GM12878 (cell line): Measurements from ENCODE around the gene DCTN2. TPM values are rescaled to one million over a fixed set of nuclear protein-coding genes. Genes with fewer than 3 reads are reported as not detected.

ENCODE experiments used
- ATAC-seq: fragments of 200-7000 bp; cut with Tn5 transposase; 3 replicates; pipeline ENCODE4 v1.9.1; 2020; ENCODE audit warnings: mild to moderate bottlenecking, moderate library complexity
- BruUV-seq: library from RNA; stranded (reverse); fragments of 400-500 nt; replicated peaks from 2 replicates; lab custom pipeline; 2021; lab: Mats Ljungman, UMichigan
- CTCF ChIA-PET: fragments of 300-600 bp; sonication (Branson Sonifier 250); formaldehyde crosslinking; extraction: SDS; loops from one replicate; lab custom pipeline; 2021; ENCODE audit warnings: inconsistent platforms; lab: Yijun Ruan, JAX
- POLR2A ChIA-PET: fragments of 350-600 bp; formaldehyde crosslinking; extraction: SDS; loops from one replicate; lab custom pipeline; 2021; ENCODE audit warnings: inconsistent platforms; lab: Charles Lee
- RAD21 ChIA-PET: fragments of 300-600 bp; sonication (Branson Sonifier 250); formaldehyde crosslinking; loops from one replicate; lab custom pipeline; 2023; ENCODE audit warnings: antibody characterized with exemption; ENCODE audit not compliant: unreplicated experiment; lab: Charles Lee
- SMC1A ChIA-PET: fragments of 300-600 bp; sonication (Branson Sonifier 250); formaldehyde crosslinking; loops from one replicate; lab custom pipeline; 2023; ENCODE audit not compliant: unreplicated experiment, uncharacterized antibody; lab: Charles Lee
- DNase-seq: peaks from one replicate; pipeline ENCODE4 v3.0.0-alpha.2; 2011; ENCODE audit warnings: low read depth, low spot score
- FAIRE-seq: peaks from 3 replicates; lab custom pipeline; 2011; peaks lifted over from hg19 to GRCh38; lab: Jason Lieb, UNC
- H2AFZ ChIP-seq: 2 replicates; pipeline ENCODE4 v1.6.0; 2011; ENCODE audit warnings: low read depth, low read length, control low read depth; ENCODE audit not compliant: control insufficient read depth
- H3K27ac ChIP-seq: 2 replicates; pipeline ENCODE4 v1.5.1; 2011; ENCODE audit warnings: control low read depth; ENCODE audit not compliant: control insufficient read depth, insufficient read depth
- H3K27me3 ChIP-seq, 2 experiments: replicated peaks in 1 of 2; 2 replicates each; pipeline versions ENCODE4 v1.6.0 to v1.6.1; 2011; ENCODE audit warnings: low read length in 1 of 2; ENCODE audit not compliant: control insufficient read depth in 2 of 2, insufficient read depth in 2 of 2
- H3K36me3 ChIP-seq, 2 experiments: 2 replicates each; pipeline ENCODE4 v1.5.1; 2011; ENCODE audit warnings: low read length in 1 of 2; ENCODE audit not compliant: control insufficient read depth in 2 of 2, insufficient read depth in 2 of 2
- H3K4me1 ChIP-seq: 2 replicates; pipeline ENCODE4 v1.6.1; 2011; ENCODE audit warnings: mild to moderate bottlenecking, low read length, moderate library complexity, mixed read lengths; ENCODE audit not compliant: control insufficient read depth, insufficient read depth
- H3K4me2 ChIP-seq: 2 replicates; pipeline ENCODE4 v1.6.0; 2011; ENCODE audit warnings: control low read depth; ENCODE audit not compliant: control insufficient read depth, insufficient read depth
- H3K4me3 ChIP-seq: fragments of 200-600 bp; sonication (generic); 2 replicates; pipeline ENCODE4 v1.5.1; 2016
- H3K79me2 ChIP-seq: 2 replicates; pipeline ENCODE4 v1.6.0; 2011; ENCODE audit warnings: low read length; ENCODE audit not compliant: control insufficient read depth, insufficient read depth
- H3K9ac ChIP-seq: 2 replicates; pipeline ENCODE4 v1.8.0; 2011; ENCODE audit warnings: low read length, control low read depth, mixed read lengths; ENCODE audit not compliant: control insufficient read depth, insufficient read depth
- H3K9me3 ChIP-seq: replicated peaks from 3 replicates; pipeline ENCODE4 v1.5.1; 2011; ENCODE audit warnings: mild to moderate bottlenecking, low read length; ENCODE audit not compliant: control insufficient read depth, insufficient read depth
- H4K20me1 ChIP-seq: 2 replicates; pipeline ENCODE4 v1.6.0; 2011; ENCODE audit not compliant: control insufficient read depth, insufficient read depth
- CHD4 ChIP-seq: fragments of 200-600 bp; sonication (generic); IDR thresholded peaks from 2 replicates; pipeline ENCODE4 v1.6.1; 2016; ENCODE audit warnings: mild to moderate bottlenecking
- WGBS: methylation state at CpG from one replicate; pipeline ENCODE4 v1.1.6; 2016; ENCODE audit warnings: low lambda C conversion rate; ENCODE audit not compliant: insufficient replicate concordance, insufficient coverage; ENCODE audit errors: missing lambda C conversion rate; 5-methylcytosine and 5-hydroxymethylcytosine counted together
- in situ Hi-C: fragments of 300-500 bp; cut with MboI; formaldehyde crosslinking; loops from 9 replicates; pipeline ENCODE4 v1.14.3; 2018; ENCODE audit warnings: mixed read lengths
- intact Hi-C: fragments of 100-400 bp; cut with micrococcal nuclease; formaldehyde crosslinking; loops from one replicate; pipeline ENCODE4 v1.14.2; 2022; ENCODE audit not compliant: unreplicated experiment
- polyA plus RNA-seq, 11 experiments: library from polyadenylated mRNA; depleted of rRNA in 4 of 11; unstranded in 6 of 11; stranded (reverse) in 5 of 11; fragments of >200 nt; fragmentation: Nextera tagmentation in 4 of 11; fragmentation: Illumina TruSeq in 1 of 11; extraction: Ambion mirVana in 4 of 11; extraction: Trizol in 1 of 11; gene quantifications; 1 replicate in 1 of 11; 2 replicates in 10 of 11; pipeline versions ENCODE4 v1.2.1 to v1.2.3, GENCODE V29; 2011 to 2016; ENCODE audit warnings: inconsistent platforms in 2 of 11, missing spikeins in 2 of 11, low read depth in 1 of 11
- total RNA-seq, 4 experiments: library from RNA; depleted of rRNA in 3 of 4; stranded (reverse); fragments of >200 nt in 3 of 4; fragmentation: Illumina TruSeq in 1 of 4; extraction: Trizol in 1 of 4; gene quantifications; 2 replicates each; pipeline versions ENCODE4 v1.2.1 to v1.2.3, GENCODE V29; 2013 to 2021
- TF ChIP-seq, protein P1 (sequence below): fragments of 450-650 bp; formaldehyde crosslinking; IDR thresholded peaks from 2 replicates; pipeline ENCODE4 v1.4.0; 2022; ENCODE audit warnings: mild to moderate bottlenecking, moderate library complexity

DCTN2 gene
- total and polyA plus RNA-seq, 10 of the 15 experiments (the other 5 are each of a cell fraction or from before 2014, with no cell fraction given): 32.3 to 171 (median 100) TPM

DNA sequence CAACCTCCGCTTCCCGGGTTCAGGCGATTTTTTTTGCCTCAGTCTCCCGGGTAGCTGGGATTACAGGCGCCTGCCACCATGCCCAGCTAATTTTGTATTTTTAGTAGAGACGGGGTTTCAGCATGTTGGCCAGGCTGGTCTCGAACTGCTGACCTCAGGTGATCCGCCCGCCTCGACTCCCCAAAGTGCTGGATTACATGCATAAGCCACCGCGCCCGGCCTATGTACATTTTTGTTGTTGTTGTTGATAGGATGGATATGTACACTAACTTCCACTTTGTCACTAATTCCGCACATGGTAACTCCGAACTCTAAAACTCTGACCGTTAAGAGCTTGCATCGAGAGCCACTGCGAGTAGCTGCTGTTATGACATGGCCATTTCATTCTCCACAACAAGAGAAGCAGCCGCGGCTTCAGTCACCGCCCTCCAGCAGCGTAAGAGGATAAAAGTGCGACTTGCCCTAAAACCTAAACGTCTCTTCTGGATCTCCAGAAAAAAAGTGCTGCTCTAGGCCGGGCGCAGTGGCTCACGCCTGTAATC is 59.9 kb downstream of the DCTN2 start:
- 88% methylated on average over 27 of the region's 27 CpGs for WGBS
- H2AFZ ChIP-seq: peak overlapping the region; percentile 49
- peaks cover 17% of the 10 kb centered on the region for H3K79me2 ChIP-seq
- ChIA-PET CTCF (interaction anchor here (0.5 to 2.7 kb wide), 6 partner anchors 10 to 205 kb away, joined by 3 to 13 read pairs (median 4); no protein-coding TSS in a partner anchor), POLR2A (interaction anchor here (1.2 to 1.9 kb wide), 4 partner anchors 12 to 37 kb away, joined by 3 to 6 read pairs (median 4); no protein-coding TSS in a partner anchor), SMC1A (interaction anchor here (2.0 kb wide), 1 partner anchor 29 kb away, joined by 8 read pairs; the partner anchor contains the start of gene GLI1), RAD21 (interaction anchor here (1.2 kb wide), 1 partner anchor 11 kb away, joined by 3 read pairs; no protein-coding TSS in a partner anchor)
- no TSS peak for BruUV-seq
- ATAC-seq: no peak
- no peaks in the 10 kb centered on the region for H3K9me3 ChIP-seq
- H3K4me1 ChIP-seq: peaks cover 6% of the 10 kb centered on the region
- H3K36me3 ChIP-seq: peaks cover 6 to 13% of the 10 kb centered on the region in 2 experiments; a peak in 3 of 4 replicates
- H4K20me1 ChIP-seq: no peaks in the 10 kb centered on the region
- H3K4me3 ChIP-seq: peak overlapping the region; percentile 42
- peak overlapping the region; percentile 54 for H3K4me2 ChIP-seq
- no peaks in the 10 kb centered on the region for H3K27me3 ChIP-seq
- no peak for FAIRE-seq
- TF ChIP-seq, protein P1, sequence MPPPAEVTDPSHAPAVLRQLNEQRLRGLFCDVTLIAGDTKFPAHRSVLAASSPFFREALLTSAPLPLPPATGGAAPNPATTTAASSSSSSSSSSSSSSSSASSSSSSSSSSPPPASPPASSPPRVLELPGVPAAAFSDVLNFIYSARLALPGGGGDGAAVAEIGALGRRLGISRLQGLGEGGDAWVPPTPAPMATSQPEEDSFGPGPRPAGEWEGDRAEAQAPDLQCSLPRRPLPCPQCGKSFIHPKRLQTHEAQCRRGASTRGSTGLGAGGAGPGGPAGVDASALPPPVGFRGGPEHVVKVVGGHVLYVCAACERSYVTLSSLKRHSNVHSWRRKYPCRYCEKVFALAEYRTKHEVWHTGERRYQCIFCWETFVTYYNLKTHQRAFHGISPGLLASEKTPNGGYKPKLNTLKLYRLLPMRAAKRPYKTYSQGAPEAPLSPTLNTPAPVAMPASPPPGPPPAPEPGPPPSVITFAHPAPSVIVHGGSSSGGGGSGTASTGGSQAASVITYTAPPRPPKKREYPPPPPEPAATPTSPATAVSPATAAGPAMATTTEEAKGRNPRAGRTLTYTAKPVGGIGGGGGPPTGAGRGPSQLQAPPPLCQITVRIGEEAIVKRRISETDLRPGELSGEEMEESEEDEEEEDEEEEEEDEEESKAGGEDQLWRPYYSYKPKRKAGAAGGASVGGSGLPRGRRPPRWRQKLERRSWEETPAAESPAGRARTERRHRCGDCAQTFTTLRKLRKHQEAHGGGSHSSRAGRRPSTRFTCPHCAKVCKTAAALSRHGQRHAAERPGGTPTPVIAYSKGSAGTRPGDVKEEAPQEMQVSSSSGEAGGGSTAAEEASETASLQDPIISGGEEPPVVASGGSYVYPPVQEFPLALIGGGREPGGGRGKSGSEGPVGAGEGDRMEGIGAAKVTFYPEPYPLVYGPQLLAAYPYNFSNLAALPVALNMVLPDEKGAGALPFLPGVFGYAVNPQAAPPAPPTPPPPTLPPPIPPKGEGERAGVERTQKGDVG (CRISPR knock-in tag): no peak
- TF ChIP-seq CHD4: 0 out of 2 replicates have a peak, but pooled peaks have one; percentile 66
- DNase-seq: no peak
- H3K27ac ChIP-seq: no peak overlapping the region
- in situ Hi-C loops: no loop called here
- intact Hi-C loops: no loop called here
- no peak overlapping the region for H3K9ac ChIP-seq
